NCI-H446 (cell line): ENCODE measurements around the gene SLC4A2.
"Not testable (repeated sequence)": the region's sequence is repeated elsewhere in the genome, so short reads cannot be mapped to it uniquely, and the experiment has no call there.

ENCODE experiments used
- DNase-seq, 2 experiments: peaks; one replicate each; lab custom pipeline; 2025; lab: John Stamatoyannopoulos, UW

The SLC4A2 gene

DNA sequence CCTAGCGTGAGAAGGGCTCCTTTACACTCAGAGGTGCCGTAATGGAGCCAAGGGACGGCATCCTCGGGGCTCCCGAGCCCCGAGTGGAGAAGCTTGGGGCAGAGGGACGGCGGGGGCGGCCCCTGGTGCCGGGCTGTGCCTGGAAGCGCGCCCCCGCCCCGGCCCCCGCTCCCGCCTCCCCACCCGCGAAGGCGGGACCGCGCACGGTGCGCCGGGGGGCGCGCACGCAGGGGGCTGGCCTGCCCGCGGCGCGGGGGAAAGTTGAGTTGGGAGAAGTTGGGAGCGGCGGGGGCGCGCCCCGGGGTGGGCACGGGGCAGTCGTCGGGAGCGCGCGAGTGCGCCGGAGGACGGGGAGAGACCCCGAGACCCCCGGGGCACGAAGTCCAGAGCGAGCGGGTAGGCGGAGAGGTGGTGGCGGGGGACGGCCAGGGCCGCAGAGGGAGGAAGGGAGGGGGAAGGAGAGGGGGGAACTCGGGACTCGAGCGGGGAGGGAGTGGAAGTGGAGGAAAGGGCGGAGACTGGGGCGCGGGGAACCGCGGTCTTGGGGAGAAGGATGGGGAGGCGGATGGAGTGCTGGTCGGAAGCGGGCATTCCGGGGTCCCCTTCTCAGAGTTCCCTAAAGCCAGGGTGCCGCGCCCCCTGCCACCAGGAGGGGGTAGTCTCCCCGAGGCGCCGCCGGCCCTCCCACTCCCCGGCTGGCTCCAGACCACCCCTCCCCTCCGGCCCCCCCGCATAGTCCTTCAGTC is at the start of gene SLC4A2:
Gene SLC4A2, plus strand, starts transcription at position 223 of the 746 bp plus-strand sequence. CDS start 2,399 bp downstream, outside the sequence.
- DNase-seq = peak; percentile 42 to 77

GRCh38 chr7:151010037-151010306 is 49.4 kb upstream of the SLC4A2 start:
- no peak for DNase-seq

DNA sequence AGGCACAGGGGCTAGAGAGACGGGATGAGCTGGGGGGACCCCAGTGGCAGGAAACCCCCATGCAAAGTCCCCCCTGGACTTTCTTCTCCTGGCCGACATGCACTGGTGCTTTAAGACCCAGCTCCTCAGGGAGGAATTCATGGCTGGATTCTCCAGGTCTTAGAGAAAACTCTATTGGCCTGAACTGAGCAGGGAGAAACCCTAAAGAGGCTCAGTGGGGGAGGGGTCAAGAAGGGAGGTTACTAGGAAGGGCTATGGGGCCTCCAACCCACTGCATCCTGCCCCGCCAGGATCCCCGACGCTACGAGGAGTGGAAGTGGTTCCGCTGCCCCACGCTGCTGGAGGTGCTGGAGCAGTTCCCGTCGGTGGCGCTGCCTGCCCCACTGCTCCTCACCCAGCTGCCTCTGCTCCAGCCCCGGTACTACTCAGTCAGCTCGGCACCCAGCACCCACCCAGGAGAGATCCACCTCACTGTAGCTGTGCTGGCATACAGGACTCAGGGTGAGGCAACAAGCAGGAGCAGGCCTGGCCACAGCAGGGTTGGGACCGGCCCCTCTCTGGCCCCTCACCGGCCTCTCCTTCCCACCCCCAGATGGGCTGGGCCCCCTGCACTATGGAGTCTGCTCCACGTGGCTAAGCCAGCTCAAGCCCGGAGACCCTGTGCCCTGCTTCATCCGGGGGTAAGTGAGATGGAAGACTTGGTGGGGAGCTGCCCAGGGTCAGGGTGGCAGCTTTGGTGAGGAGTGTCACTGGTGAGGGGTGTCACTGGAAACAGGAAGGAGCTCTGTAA is 48.9 kb upstream of the SLC4A2 start:
- no peak for DNase-seq

DNA sequence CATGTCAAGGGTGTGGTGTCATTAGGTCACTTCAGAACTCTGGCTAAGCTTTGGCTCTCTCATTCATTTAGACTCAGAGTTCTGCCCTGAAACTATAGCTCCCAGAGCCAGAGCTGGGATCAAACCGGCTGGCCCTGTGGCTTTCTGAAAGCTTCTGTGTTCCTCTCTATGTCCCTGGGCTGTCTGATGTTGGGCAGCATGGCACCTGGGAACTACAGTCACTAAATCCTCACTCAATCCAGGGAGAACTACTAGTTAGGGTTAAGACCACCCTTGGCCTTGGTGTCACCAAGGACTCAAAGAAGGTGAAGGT is 48.3 kb upstream of the SLC4A2 start:
- no peak for DNase-seq

DNA sequence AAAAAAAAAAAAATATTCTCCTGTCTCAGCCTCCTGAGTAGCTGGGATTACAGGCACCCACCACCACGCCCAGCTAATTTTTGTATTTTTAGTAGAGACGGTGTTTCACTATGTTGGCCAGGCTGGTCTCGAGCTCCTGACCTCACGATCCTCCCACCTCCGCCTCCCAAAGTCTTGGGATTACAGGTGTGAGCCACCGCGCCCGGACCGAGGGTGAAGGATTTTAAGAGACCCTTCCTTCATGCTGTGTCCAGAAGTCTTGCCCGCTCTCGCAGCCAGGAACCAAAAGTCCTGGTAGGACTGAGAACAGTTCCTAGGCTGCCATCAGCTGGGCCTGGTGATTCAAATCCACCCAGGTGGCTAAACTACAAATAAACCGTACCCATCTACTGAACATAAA is 47.8 kb upstream of the SLC4A2 start:
- DNase-seq = not testable (repeated sequence)

- no peak for DNase-seq
These were observed 47.2 kb upstream of the SLC4A2 start for GRCh38 chr7:151012031-151012692.

GRCh38 chr7:151012911-151013347 is 46.5 kb upstream of the SLC4A2 start:
- DNase-seq = peak in 1 of 2 experiments; percentile 16

GRCh38 chr7:151013356-151013732 is 46.0 kb upstream of the SLC4A2 start:
- no peak for DNase-seq

GRCh38 chr7:151013733-151014497 is 45.5 kb upstream of the SLC4A2 start:
- DNase-seq = no peak

- DNase-seq = no peak
These were observed 44.4 kb upstream of the SLC4A2 start for GRCh38 chr7:151014950-151015349.

- DNase-seq = no peak
These were observed 43.4 kb upstream of the SLC4A2 start for GRCh38 chr7:151015967-151016366.

GRCh38 chr7:151016505-151016904 is 42.9 kb upstream of the SLC4A2 start:
- DNase-seq = no peak

GRCh38 chr7:151016942-151017341 is 42.4 kb upstream of the SLC4A2 start:
- DNase-seq = no peak

- DNase-seq = no peak
These were observed 41.9 kb upstream of the SLC4A2 start for GRCh38 chr7:151017370-151017952.

DNA sequence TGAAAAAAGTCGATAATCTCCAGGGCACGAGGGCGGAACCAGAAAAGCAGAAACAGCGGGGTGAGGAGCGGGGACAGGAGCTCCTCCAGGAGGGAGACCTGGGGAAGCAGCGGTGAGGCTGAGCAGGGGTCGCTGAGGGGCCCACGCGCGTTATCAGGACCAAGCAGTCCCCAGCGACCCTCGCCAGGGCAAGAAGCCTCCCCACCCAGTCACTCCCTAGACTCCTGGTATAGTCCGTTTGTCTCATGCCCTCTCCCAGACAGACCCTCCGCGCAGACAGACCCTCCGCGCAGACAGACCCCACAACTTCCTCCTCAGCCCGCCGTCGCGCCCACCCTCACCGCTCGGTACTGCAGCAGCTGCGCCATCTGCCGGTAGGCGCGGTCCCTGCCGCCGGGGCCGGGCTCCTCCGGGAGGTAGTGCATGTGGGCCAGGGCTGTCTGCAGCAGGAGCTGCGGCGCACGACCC is 41.4 kb upstream of the SLC4A2 start:
- DNase-seq = peak; percentile 1 to 47

DNA sequence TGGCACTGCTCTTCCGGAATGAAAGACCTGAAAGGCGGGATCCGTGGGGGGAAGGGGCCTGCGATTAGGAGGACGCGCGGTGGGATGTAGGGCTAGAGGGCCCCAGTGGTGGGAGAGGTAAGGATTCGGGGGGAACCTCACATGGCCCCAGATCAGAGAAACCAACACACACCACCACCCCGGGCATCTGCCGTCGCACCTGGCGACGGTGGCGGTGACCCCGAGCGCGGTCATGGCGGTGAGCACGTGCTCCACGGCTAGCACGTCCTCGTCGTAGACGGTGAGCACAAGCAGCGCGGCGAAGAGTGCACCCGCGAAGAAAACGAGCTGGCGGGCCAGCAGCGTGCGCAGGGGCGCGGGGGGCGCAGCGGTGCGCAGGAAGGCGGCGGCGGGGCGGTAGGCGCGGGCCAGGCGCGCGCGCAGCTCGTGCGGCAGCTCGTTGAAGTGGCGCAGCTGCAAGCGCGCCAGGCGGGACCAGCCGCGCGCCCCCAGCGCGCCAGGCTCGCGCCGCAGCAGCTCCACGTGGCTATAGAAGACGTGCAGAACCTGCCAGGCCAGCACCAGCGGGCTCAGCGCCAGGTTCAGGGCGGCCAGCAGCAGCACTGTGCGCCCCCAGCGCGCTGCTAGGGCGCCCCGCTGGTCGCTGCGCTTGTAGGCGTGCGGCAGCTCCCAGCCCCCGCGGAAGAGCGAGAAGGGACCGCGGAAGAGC is 40.8 kb upstream of the SLC4A2 start:
- DNase-seq = no peak

DNA sequence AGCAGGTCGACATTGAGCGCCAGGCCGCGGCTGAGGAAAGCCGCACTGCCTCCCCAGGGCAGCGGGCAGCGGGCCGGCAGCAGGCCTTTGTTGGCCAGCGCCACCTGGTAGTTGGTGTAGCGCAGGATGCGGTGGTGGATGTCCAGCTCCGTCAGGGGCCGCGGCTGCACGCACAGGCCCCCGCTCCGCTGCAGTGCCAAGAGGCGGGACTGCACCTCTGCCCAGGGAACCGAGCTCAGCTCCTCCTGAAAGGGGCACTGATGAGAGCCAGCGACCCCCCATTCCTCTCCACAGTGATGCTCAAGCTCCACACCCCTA is 40.3 kb upstream of the SLC4A2 start:
- no peak for DNase-seq

DNA sequence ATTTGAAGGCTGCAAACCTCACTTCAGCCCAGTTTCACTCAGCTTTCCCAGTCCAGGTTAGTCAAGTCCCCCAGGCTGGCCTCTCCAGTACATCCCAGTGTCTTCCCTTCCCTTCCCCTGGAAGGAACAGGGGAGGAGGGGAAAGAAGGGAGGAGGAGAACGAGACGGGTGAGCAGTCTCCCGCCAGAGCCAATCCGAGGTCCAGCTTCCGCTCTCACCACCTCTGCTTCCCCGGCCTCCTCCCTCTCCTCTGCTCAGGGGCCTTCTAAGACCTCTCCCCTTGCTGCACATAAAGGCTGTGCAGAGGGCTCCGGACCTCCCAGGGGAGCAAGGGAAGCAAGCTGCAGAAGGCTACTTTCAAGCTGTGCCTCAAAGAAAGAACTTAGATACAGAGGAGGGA is 39.2 kb upstream of the SLC4A2 start:
- no peak for DNase-seq

- DNase-seq = no peak
These were observed 36.2 kb upstream of the SLC4A2 start for GRCh38 chr7:151023232-151023631.

GRCh38 chr7:151024435-151025056 is 34.8 kb upstream of the SLC4A2 start, which contains the start of gene ATG9B:
ATG9B (minus strand) TSS chr7:151024494; CDS start chr7:151024423, 71 bp downstream.
- DNase-seq = no peak
